Body of pancreas (tissue), 4 donors: ENCODE results near the gene LTBP1.

ENCODE experiments used
- POLR2A ChIP-seq, 3 donors: fragments of 450-650 bp; IDR thresholded peaks; one replicate each; pipeline ENCODE4 v1.6.1; 2016; ENCODE audit warnings: antibody characterized with exemption in 3 of 3, mild to moderate bottlenecking in 2 of 3
- TF ChIP-seq, protein P1 (sequence below), 7 experiments: fragments of 450-650 bp in 4 of 7; fragments of 200-600 bp in 3 of 7; sonication (generic) in 3 of 7; IDR thresholded peaks; one replicate each; pipeline ENCODE4 v1.5.1; 2016 to 2019; ENCODE audit warnings: antibody characterized with exemption in 7 of 7

DNA sequence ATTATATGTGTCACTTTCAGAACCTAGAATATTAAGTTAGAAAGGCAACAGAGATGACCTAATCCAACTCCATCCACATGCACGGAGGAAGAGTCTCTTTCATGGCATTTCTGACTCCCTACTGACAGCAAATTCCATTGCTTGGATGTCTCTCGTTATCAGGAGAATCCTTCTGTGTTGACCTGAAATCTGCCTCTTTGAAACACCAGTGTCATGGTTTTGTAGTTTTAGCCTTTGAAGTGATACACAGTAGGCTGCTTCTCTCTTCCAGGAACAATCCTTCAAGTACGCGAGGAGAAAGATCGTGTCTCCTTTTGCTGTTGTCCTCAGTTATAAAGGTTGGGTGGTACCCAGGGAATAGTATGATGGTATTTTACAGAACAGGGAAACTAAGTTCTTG lies 327.8 kb downstream of the LTBP1 start:
- TF ChIP-seq, protein P1, sequence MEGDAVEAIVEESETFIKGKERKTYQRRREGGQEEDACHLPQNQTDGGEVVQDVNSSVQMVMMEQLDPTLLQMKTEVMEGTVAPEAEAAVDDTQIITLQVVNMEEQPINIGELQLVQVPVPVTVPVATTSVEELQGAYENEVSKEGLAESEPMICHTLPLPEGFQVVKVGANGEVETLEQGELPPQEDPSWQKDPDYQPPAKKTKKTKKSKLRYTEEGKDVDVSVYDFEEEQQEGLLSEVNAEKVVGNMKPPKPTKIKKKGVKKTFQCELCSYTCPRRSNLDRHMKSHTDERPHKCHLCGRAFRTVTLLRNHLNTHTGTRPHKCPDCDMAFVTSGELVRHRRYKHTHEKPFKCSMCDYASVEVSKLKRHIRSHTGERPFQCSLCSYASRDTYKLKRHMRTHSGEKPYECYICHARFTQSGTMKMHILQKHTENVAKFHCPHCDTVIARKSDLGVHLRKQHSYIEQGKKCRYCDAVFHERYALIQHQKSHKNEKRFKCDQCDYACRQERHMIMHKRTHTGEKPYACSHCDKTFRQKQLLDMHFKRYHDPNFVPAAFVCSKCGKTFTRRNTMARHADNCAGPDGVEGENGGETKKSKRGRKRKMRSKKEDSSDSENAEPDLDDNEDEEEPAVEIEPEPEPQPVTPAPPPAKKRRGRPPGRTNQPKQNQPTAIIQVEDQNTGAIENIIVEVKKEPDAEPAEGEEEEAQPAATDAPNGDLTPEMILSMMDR (IDR thresholded peaks at IDR 0.05), result no peak
- no peak for TF ChIP-seq POLR2A (IDR thresholded peaks at IDR 0.05)
